GM12878 (cell line): ENCODE results near the gene CIPC. TPM values are rescaled to one million over a fixed set of nuclear protein-coding genes. Genes with fewer than 3 reads are reported as not detected.

ENCODE experiments used
- ATAC-seq: fragments of 200-7000 bp; cut with Tn5 transposase; 3 replicates; pipeline ENCODE4 v1.9.1; 2020; ENCODE audit warnings: mild to moderate bottlenecking, moderate library complexity
- BruUV-seq: library from RNA; stranded (reverse); fragments of 400-500 nt; replicated peaks from 2 replicates; lab custom pipeline; 2021; lab: Mats Ljungman, UMichigan
- CTCF ChIA-PET: fragments of 300-600 bp; sonication (Branson Sonifier 250); formaldehyde crosslinking; extraction: SDS; loops from one replicate; lab custom pipeline; 2021; ENCODE audit warnings: inconsistent platforms; lab: Yijun Ruan, JAX
- POLR2A ChIA-PET: fragments of 350-600 bp; formaldehyde crosslinking; extraction: SDS; loops from one replicate; lab custom pipeline; 2021; ENCODE audit warnings: inconsistent platforms; lab: Charles Lee
- RAD21 ChIA-PET: fragments of 300-600 bp; sonication (Branson Sonifier 250); formaldehyde crosslinking; loops from one replicate; lab custom pipeline; 2023; ENCODE audit warnings: antibody characterized with exemption; ENCODE audit not compliant: unreplicated experiment; lab: Charles Lee
- SMC1A ChIA-PET: fragments of 300-600 bp; sonication (Branson Sonifier 250); formaldehyde crosslinking; loops from one replicate; lab custom pipeline; 2023; ENCODE audit not compliant: unreplicated experiment, uncharacterized antibody; lab: Charles Lee
- DNase-seq: peaks from one replicate; pipeline ENCODE4 v3.0.0-alpha.2; 2011; ENCODE audit warnings: low read depth, low spot score
- FAIRE-seq: peaks from 3 replicates; lab custom pipeline; 2011; peaks lifted over from hg19 to GRCh38; lab: Jason Lieb, UNC
- H2AFZ ChIP-seq: 2 replicates; pipeline ENCODE4 v1.6.0; 2011; ENCODE audit warnings: low read depth, low read length, control low read depth; ENCODE audit not compliant: control insufficient read depth
- H3K27ac ChIP-seq: 2 replicates; pipeline ENCODE4 v1.5.1; 2011; ENCODE audit warnings: control low read depth; ENCODE audit not compliant: control insufficient read depth, insufficient read depth
- H3K27me3 ChIP-seq, 2 experiments: replicated peaks in 1 of 2; 2 replicates each; pipeline versions ENCODE4 v1.6.0 to v1.6.1; 2011; ENCODE audit warnings: low read length in 1 of 2; ENCODE audit not compliant: control insufficient read depth in 2 of 2, insufficient read depth in 2 of 2
- H3K36me3 ChIP-seq, 2 experiments: 2 replicates each; pipeline ENCODE4 v1.5.1; 2011; ENCODE audit warnings: low read length in 1 of 2; ENCODE audit not compliant: control insufficient read depth in 2 of 2, insufficient read depth in 2 of 2
- H3K4me1 ChIP-seq: 2 replicates; pipeline ENCODE4 v1.6.1; 2011; ENCODE audit warnings: mild to moderate bottlenecking, low read length, moderate library complexity, mixed read lengths; ENCODE audit not compliant: control insufficient read depth, insufficient read depth
- H3K4me2 ChIP-seq: 2 replicates; pipeline ENCODE4 v1.6.0; 2011; ENCODE audit warnings: control low read depth; ENCODE audit not compliant: control insufficient read depth, insufficient read depth
- H3K4me3 ChIP-seq: fragments of 200-600 bp; sonication (generic); 2 replicates; pipeline ENCODE4 v1.5.1; 2016
- H3K79me2 ChIP-seq: 2 replicates; pipeline ENCODE4 v1.6.0; 2011; ENCODE audit warnings: low read length; ENCODE audit not compliant: control insufficient read depth, insufficient read depth
- H3K9ac ChIP-seq: 2 replicates; pipeline ENCODE4 v1.8.0; 2011; ENCODE audit warnings: low read length, control low read depth, mixed read lengths; ENCODE audit not compliant: control insufficient read depth, insufficient read depth
- H3K9me3 ChIP-seq: replicated peaks from 3 replicates; pipeline ENCODE4 v1.5.1; 2011; ENCODE audit warnings: mild to moderate bottlenecking, low read length; ENCODE audit not compliant: control insufficient read depth, insufficient read depth
- H4K20me1 ChIP-seq: 2 replicates; pipeline ENCODE4 v1.6.0; 2011; ENCODE audit not compliant: control insufficient read depth, insufficient read depth
- EZH2 ChIP-seq: IDR thresholded peaks from 2 replicates; pipeline ENCODE4 v1.6.1; 2012; ENCODE audit warnings: low read depth, mild to moderate bottlenecking, control low read depth, inconsistent platforms, low read length, borderline replicate concordance; ENCODE audit not compliant: control insufficient read depth
- SP1 ChIP-seq: IDR thresholded peaks from one replicate; pipeline ENCODE4 v1.6.1; 2011; ENCODE audit warnings: low read depth, low read length
- TBL1XR1 ChIP-seq: IDR thresholded peaks from 2 replicates; pipeline ENCODE4 v1.6.1; 2012; ENCODE audit warnings: low read depth, low read length, improper control_type of control experiment
- ZNF274 ChIP-seq: IDR thresholded peaks from one replicate; pipeline ENCODE4 v1.8.0; 2011; ENCODE audit not compliant: insufficient read length, insufficient read depth
- ZZZ3 ChIP-seq: IDR thresholded peaks from 2 replicates; pipeline ENCODE4 v1.6.1; 2011; ENCODE audit warnings: low read depth; ENCODE audit not compliant: control insufficient read depth, insufficient read length
- WGBS: methylation state at CpG from one replicate; pipeline ENCODE4 v1.1.6; 2016; ENCODE audit warnings: low lambda C conversion rate; ENCODE audit not compliant: insufficient replicate concordance, insufficient coverage; ENCODE audit errors: missing lambda C conversion rate; 5-methylcytosine and 5-hydroxymethylcytosine counted together
- in situ Hi-C: fragments of 300-500 bp; cut with MboI; formaldehyde crosslinking; loops from 9 replicates; pipeline ENCODE4 v1.14.3; 2018; ENCODE audit warnings: mixed read lengths
- intact Hi-C: fragments of 100-400 bp; cut with micrococcal nuclease; formaldehyde crosslinking; loops from one replicate; pipeline ENCODE4 v1.14.2; 2022; ENCODE audit not compliant: unreplicated experiment
- polyA plus RNA-seq, 11 experiments: library from polyadenylated mRNA; depleted of rRNA in 4 of 11; unstranded in 6 of 11; stranded (reverse) in 5 of 11; fragments of >200 nt; fragmentation: Nextera tagmentation in 4 of 11; fragmentation: Illumina TruSeq in 1 of 11; extraction: Ambion mirVana in 4 of 11; extraction: Trizol in 1 of 11; gene quantifications; 1 replicate in 1 of 11; 2 replicates in 10 of 11; pipeline versions ENCODE4 v1.2.1 to v1.2.3, GENCODE V29; 2011 to 2016; ENCODE audit warnings: inconsistent platforms in 2 of 11, missing spikeins in 2 of 11, low read depth in 1 of 11
- total RNA-seq, 4 experiments: library from RNA; depleted of rRNA in 3 of 4; stranded (reverse); fragments of >200 nt in 3 of 4; fragmentation: Illumina TruSeq in 1 of 4; extraction: Trizol in 1 of 4; gene quantifications; 2 replicates each; pipeline versions ENCODE4 v1.2.1 to v1.2.3, GENCODE V29; 2013 to 2021
- TF ChIP-seq, protein P1 (sequence below): IDR thresholded peaks from 2 replicates; pipeline ENCODE4 v1.6.1; 2011; ENCODE audit warnings: low read depth, mild to moderate bottlenecking, low read length, moderate library complexity, borderline replicate concordance; ENCODE audit errors: extremely low read depth

The CIPC gene
- total and polyA plus RNA-seq, 10 of the 15 experiments (the other 5 are each of a cell fraction or from before 2014, with no cell fraction given) = 5.6 to 29.5 (median 16.5) TPM

DNA sequence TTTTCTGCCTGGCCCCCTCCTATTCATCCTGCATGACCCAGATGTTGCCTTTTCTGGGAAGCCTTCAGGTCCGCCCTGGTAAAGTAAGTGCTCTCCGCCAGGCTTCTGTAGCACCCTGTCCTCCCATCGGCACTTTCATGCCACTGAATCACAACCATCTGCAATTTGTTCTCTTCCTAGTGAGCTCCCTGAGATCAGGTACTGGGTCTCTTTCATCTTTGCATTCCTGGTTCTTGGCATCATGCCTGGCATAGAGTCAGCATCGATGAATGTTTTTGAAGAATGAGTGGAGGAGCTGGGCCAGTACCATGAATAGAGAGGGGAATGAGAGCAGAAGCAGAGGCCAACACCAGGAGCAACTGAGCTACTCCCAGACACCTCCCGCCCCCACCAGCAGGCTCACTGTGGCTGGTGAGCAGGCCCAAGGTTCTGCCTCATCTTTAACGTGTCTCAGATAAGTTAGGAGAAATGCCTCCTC, 30.4 kb downstream of the CIPC start (continued):
- TF ChIP-seq EZH2 = no peak
- TF ChIP-seq, protein P1, sequence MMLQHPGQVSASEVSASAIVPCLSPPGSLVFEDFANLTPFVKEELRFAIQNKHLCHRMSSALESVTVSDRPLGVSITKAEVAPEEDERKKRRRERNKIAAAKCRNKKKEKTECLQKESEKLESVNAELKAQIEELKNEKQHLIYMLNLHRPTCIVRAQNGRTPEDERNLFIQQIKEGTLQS = no peak
- no peak for TF ChIP-seq TBL1XR1
- TF ChIP-seq ZZZ3 = no peak
- TF ChIP-seq, all 136 proteins: peak for 0

DNA sequence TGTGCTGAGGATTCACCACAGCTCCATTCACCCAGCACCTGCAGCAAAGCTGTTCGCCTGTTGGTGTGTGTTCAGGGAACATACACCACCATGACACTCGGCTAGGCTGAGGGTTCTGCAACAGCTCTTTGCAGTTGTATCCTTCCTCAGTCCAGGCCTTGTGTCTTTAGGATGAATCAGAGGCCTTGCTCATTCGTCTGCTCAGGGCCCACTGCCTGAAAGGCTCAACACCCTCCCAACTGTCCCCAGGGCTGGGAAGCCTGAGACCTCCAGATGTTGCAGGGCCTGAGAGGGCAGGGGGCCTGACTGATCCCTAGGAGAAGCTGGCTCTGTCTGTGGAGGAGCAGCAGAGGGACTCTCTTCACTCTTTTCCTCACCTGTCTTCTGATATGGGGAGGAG, 32.3 kb downstream of the CIPC start:
- Histone ChIP-seq H3K27me3 (peaks cover 11 to 13% of the 10 kb centered on the region in 2 experiments), H3K9ac (no peak overlapping the region), H3K4me2 (no peak overlapping the region), H3K4me3 (no peak overlapping the region), H2AFZ (no peak overlapping the region), H3K9me3 (no peaks in the 10 kb centered on the region), H4K20me1 (no peaks in the 10 kb centered on the region), H3K79me2 (no peaks in the 10 kb centered on the region), H3K27ac (no peak overlapping the region), H3K4me1 (peaks cover 1% of the 10 kb centered on the region), H3K36me3 (no peaks in the 10 kb centered on the region)
- ChIA-PET SMC1A (no interaction called here), RAD21 (no interaction called here), POLR2A (no interaction called here), CTCF (interaction anchor here (0.6 kb wide), 1 partner anchor 375 kb away, joined by 3 read pairs; no protein-coding TSS in a partner anchor)
- ATAC-seq (no peak), DNase-seq (no peak), FAIRE-seq (no peak)
- in situ Hi-C loops (no loop called here), intact Hi-C loops (no loop called here)
- BruUV-seq = no TSS peak
- TF ChIP-seq SP1 = no peak
- TF ChIP-seq ZNF274 = no peak
- WGBS = 0% methylated on average over 3 of the region's 3 CpGs
